Panc1 (cell line): ENCODE measurements around the gene MPP3. TPM values are rescaled to one million over a fixed set of nuclear protein-coding genes. Genes with fewer than 3 reads are reported as not detected.

Experiments used
- ATAC-seq: fragments of 200-7000 bp; cut with Tn5 transposase; 2 replicates; pipeline ENCODE4 v1.9.1; 2020; ENCODE audit warnings: mild to moderate bottlenecking, moderate library complexity
- BruUV-seq: library from RNA; stranded (reverse); fragments of 400-500 nt; replicated peaks from 2 replicates; lab custom pipeline; 2021; lab: Mats Ljungman, UMichigan
- CTCF ChIA-PET: fragments of 300-600 bp; sonication (Branson Sonifier 250); formaldehyde crosslinking; loops from one replicate; lab custom pipeline; 2022; ENCODE audit warnings: antibody characterized with exemption; lab: Charles Lee
- POLR2A ChIA-PET: fragments of 300-600 bp; sonication (Branson Sonifier 250); formaldehyde crosslinking; loops from one replicate; lab custom pipeline; 2022; ENCODE audit warnings: antibody characterized with exemption; lab: Charles Lee
- DNase-seq: peaks from one replicate; pipeline ENCODE4 v3.0.0-alpha.2; 2010; ENCODE audit warnings: low read depth, low spot score
- H3K27ac ChIP-seq: 2 replicates; pipeline ENCODE4 v1.5.1; 2011; ENCODE audit warnings: mild to moderate bottlenecking, low read length, inconsistent platforms
- H3K27me3 ChIP-seq: fragments of 200-500 bp; sonication (Bioruptor generic); 2 replicates; pipeline ENCODE4 v1.6.0; 2014; ENCODE audit warnings: low read length, inconsistent platforms; ENCODE audit not compliant: control insufficient read depth, insufficient read depth
- H3K36me3 ChIP-seq: fragments of 200-500 bp; sonication (Bioruptor generic); 2 replicates; pipeline ENCODE4 v1.5.1; 2014; ENCODE audit warnings: inconsistent platforms, mild to moderate bottlenecking, low read length, moderate library complexity; ENCODE audit not compliant: control insufficient read depth, insufficient read depth
- H3K4me1 ChIP-seq: 2 replicates; pipeline ENCODE4 v1.5.1; 2011; ENCODE audit warnings: inconsistent platforms, mild to moderate bottlenecking, low read length, moderate library complexity; ENCODE audit not compliant: control insufficient read depth, insufficient read depth
- H3K4me3 ChIP-seq, 2 experiments: 2 replicates each; pipeline ENCODE4 v1.5.1; 2011 to 2012; ENCODE audit warnings: low read depth in 2 of 2, low read length in 2 of 2, mild to moderate bottlenecking in 2 of 2, inconsistent platforms in 1 of 2, moderate library complexity in 1 of 2
- H3K9me3 ChIP-seq: fragments of 200-500 bp; sonication (Bioruptor generic); 2 replicates; pipeline ENCODE4 v1.5.1; 2014; ENCODE audit warnings: low read depth, mild to moderate bottlenecking, inconsistent platforms, low read length, moderate library complexity; ENCODE audit not compliant: control insufficient read depth, insufficient read depth
- POLR2AphosphoS5 ChIP-seq: IDR thresholded peaks from 2 replicates; pipeline ENCODE4 v1.6.1; 2012; ENCODE audit warnings: mild to moderate bottlenecking, low read depth, low read length, moderate library complexity
- SIN3A ChIP-seq: IDR thresholded peaks from 2 replicates; pipeline ENCODE4 v1.6.1; 2012; ENCODE audit warnings: low read depth, mild to moderate bottlenecking, low read length, moderate library complexity, borderline replicate concordance; ENCODE audit not compliant: insufficient read depth
- TCF7L2 ChIP-seq: IDR thresholded peaks from 2 replicates; pipeline ENCODE4 v1.6.1; 2011; ENCODE audit warnings: mild to moderate bottlenecking, low read depth, low read length, inconsistent platforms
- in situ Hi-C: cut with HindIII; loops from 2 replicates; pipeline ENCODE4 v1.10.0; 2016; ENCODE audit warnings: low sequenced_read_pairs, low pct_unique_long_range_greater_than_20kb
- intact Hi-C: fragments of 100-400 bp; cut with micrococcal nuclease; formaldehyde crosslinking; loops from one replicate; pipeline ENCODE4 v1.10.0; 2022; ENCODE audit not compliant: unreplicated experiment
- total RNA-seq: library from RNA; stranded (reverse); gene quantifications from one replicate; pipeline ENCODE4 v1.2.1, GENCODE V29; 2021; ENCODE audit not compliant: unreplicated experiment
- TF ChIP-seq, protein P1 (sequence below): fragments of 450-650 bp; IDR thresholded peaks from 2 replicates; pipeline ENCODE4 v1.5.1; 2017; ENCODE audit warnings: mild to moderate bottlenecking
- TF ChIP-seq, protein P2 (sequence below), 2 experiments: IDR thresholded peaks; 2 replicates each; pipeline ENCODE4 v1.6.1; 2011 to 2012; ENCODE audit warnings: low read depth in 2 of 2, control low read depth in 1 of 2, low read length in 1 of 2, mild to moderate bottlenecking in 1 of 2, moderate library complexity in 1 of 2; ENCODE audit not compliant: insufficient read depth in 1 of 2

Gene MPP3
- total RNA-seq, 1 experiment from 2014 or later: 7.1 TPM

DNA sequence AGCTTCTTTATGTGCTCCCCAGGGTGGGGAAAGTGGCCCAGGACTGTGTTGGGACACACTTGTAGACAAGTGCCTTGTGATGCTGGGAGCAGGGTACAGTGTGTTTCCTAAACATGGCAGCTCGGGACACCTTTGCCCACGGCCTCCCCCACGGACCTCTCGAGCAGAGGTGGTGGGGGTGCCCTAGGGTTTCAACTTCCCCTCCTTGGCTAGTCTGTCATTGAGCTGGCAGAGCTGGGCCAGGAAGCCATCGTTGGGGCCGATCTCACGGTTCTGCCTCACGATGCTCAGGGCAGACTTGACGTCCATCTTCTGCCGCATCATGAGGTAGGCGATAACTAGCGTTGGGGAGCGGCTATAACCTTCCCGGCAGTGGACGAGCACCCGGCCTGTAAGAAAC, 63.5 kb downstream of the MPP3 start:
- H3K4me3 ChIP-seq: no peak overlapping the region
- H3K27me3 ChIP-seq: no peaks in the 10 kb centered on the region
- no peak overlapping the region for H3K27ac ChIP-seq
- no TSS peak for BruUV-seq
- ATAC-seq: no peak
- ChIA-PET CTCF (no interaction called here), POLR2A (no interaction called here)
- H3K36me3 ChIP-seq: no peaks in the 10 kb centered on the region
- DNase-seq: no peak
- no peaks in the 10 kb centered on the region for H3K9me3 ChIP-seq
- no peak for TF ChIP-seq TCF7L2
- no peak for TF ChIP-seq POLR2AphosphoS5
- TF ChIP-seq SIN3A: no peak
- TF ChIP-seq, protein P1, sequence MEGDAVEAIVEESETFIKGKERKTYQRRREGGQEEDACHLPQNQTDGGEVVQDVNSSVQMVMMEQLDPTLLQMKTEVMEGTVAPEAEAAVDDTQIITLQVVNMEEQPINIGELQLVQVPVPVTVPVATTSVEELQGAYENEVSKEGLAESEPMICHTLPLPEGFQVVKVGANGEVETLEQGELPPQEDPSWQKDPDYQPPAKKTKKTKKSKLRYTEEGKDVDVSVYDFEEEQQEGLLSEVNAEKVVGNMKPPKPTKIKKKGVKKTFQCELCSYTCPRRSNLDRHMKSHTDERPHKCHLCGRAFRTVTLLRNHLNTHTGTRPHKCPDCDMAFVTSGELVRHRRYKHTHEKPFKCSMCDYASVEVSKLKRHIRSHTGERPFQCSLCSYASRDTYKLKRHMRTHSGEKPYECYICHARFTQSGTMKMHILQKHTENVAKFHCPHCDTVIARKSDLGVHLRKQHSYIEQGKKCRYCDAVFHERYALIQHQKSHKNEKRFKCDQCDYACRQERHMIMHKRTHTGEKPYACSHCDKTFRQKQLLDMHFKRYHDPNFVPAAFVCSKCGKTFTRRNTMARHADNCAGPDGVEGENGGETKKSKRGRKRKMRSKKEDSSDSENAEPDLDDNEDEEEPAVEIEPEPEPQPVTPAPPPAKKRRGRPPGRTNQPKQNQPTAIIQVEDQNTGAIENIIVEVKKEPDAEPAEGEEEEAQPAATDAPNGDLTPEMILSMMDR: no peak
- TF ChIP-seq, protein P2, sequence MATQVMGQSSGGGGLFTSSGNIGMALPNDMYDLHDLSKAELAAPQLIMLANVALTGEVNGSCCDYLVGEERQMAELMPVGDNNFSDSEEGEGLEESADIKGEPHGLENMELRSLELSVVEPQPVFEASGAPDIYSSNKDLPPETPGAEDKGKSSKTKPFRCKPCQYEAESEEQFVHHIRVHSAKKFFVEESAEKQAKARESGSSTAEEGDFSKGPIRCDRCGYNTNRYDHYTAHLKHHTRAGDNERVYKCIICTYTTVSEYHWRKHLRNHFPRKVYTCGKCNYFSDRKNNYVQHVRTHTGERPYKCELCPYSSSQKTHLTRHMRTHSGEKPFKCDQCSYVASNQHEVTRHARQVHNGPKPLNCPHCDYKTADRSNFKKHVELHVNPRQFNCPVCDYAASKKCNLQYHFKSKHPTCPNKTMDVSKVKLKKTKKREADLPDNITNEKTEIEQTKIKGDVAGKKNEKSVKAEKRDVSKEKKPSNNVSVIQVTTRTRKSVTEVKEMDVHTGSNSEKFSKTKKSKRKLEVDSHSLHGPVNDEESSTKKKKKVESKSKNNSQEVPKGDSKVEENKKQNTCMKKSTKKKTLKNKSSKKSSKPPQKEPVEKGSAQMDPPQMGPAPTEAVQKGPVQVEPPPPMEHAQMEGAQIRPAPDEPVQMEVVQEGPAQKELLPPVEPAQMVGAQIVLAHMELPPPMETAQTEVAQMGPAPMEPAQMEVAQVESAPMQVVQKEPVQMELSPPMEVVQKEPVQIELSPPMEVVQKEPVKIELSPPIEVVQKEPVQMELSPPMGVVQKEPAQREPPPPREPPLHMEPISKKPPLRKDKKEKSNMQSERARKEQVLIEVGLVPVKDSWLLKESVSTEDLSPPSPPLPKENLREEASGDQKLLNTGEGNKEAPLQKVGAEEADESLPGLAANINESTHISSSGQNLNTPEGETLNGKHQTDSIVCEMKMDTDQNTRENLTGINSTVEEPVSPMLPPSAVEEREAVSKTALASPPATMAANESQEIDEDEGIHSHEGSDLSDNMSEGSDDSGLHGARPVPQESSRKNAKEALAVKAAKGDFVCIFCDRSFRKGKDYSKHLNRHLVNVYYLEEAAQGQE (IDR thresholded peaks at IDR 0.05; ENCODE audit: insufficient read depth in 1 of 2, low read depth in 2 of 2, low read length in 1 of 2): no peak
- no peaks in the 10 kb centered on the region for H3K4me1 ChIP-seq
- intact Hi-C loops (no loop called here), in situ Hi-C loops (no loop called here)

DNA sequence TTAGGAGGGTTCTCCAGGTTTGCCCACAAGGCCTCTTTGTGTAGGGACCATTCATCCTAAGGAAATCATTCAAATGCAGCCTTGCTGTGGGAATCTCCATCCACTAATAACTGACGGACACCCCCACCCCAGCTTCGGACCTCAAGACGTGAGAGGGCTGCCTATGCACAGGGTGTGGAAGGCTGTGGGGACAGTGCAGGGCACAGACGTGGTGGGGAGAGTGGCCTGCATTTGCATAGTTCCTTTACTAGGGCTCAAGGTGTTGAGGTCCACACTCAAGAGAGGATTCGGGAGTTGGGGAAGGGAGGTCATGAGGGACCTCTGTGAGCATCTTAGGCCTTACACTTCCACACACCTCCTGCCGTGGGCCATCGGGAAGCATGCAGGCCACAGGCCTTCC, 64.0 kb downstream of the MPP3 start:
- intact Hi-C loops (no loop called here), in situ Hi-C loops (no loop called here)
- POLR2A ChIA-PET: no interaction called here
- Histone ChIP-seq H3K9me3 (no peaks in the 10 kb centered on the region), H3K4me1 (no peaks in the 10 kb centered on the region), H3K4me3 (no peak overlapping the region), H3K36me3 (no peaks in the 10 kb centered on the region), H3K27me3 (no peaks in the 10 kb centered on the region), H3K27ac (no peak overlapping the region)
- CTCF ChIA-PET: no interaction called here
- BruUV-seq: no TSS peak
- no peak for DNase-seq
- TF ChIP-seq POLR2AphosphoS5: no peak
- no peak for TF ChIP-seq SIN3A
- no peak for TF ChIP-seq TCF7L2
- TF ChIP-seq, protein P2 (IDR thresholded peaks at IDR 0.05; ENCODE audit: insufficient read depth in 1 of 2, low read depth in 2 of 2, low read length in 1 of 2): no peak
- TF ChIP-seq, protein P1: no peak
- no peak for ATAC-seq
